ENCODE results near the gene BLOC1S4.

BLOC1S4 gene

DNA sequence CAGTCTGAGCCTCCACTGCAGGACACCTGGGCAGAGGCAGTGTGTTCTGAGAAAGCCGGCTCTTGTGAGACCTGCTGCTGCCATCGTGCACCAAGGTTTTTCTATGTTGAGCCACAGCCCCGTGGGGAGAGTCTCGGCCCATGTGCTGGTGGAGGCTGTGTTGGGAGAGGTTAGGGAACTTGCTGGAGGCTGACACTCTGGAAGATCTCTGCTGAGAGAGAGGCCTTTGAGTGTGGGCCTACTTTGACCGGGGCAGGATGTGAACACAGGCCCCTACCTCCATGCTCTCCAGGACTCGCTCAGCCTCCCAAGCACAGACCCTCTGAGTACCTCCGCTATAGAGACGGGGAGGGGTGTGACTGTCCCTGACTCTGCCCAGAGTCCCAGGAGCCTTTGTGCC lies 23.6 kb upstream of the BLOC1S4 start:
- DNase-seq (ENCODE audit: low read depth in 2 of 2): no peak

DNA sequence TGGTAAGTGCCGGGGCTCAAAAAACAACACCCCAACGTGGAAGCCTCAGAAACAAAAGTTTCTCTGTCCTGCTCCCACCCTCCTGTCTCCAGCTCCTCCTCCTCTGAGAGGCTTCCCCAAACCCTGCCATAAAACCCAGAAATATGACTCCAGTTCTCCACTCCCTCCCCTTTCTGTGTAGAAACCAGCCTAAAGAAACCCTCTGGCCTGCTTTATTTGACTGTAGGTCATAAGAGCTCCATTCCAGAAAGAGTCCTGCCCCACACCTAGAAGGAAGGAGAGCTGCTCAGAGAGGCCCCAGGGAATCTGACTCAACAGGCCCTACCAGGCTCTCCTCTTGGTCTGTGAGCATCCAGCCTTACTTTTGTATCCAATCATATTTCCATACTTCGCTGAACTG lies 23.2 kb upstream of the BLOC1S4 start:
- DNase-seq (ENCODE audit: low read depth in 2 of 2): no peak

DNA sequence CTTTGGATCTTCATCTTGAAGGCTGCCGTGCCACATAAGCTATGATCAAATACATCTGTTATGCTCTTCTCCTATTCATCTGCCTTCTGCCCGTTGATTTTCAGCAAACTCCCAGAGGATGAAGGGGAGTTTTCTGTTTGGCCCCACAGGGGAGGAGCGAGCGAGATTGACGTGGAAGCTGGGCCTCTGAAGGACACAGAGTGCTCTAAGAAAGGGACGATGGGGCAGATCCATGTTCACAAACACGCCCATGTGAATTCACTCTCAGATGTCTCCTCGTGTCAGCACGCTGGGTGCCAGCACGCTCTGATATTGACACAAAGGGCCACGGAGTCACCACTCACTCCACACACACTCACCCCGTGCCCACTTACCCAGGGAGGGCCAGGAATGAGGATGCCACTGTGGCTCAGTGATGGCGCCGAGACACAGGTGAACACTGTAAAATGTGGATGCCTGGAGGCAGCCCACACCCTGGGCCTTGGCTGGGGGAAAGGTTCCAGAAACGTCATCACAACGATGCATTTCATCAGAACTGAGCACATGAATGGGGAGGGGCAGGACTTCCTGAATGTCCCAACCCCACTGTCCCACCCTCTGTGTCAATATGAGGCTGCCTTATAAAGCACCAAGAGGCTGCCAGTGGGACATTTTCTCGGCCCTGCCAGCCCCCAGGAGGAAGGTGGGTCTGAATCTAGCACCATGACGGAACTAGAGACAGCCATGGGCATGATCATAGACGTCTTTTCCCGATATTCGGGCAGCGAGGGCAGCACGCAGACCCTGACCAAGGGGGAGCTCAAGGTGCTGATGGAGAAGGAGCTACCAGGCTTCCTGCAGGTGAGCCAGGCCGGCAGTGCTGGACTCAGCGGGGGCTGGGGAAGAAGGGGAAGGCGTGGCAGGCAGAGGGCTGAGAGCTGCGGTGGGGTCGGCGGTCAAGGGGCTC lies 22.5 kb upstream of the BLOC1S4 start, which contains the start of gene S100P:
S100P (plus strand) TSS at position 648 of the 946 bp plus-strand sequence; CDS start at position 703, 55 bp downstream.
- no peak for DNase-seq (ENCODE audit: low read depth in 2 of 2)

DNA sequence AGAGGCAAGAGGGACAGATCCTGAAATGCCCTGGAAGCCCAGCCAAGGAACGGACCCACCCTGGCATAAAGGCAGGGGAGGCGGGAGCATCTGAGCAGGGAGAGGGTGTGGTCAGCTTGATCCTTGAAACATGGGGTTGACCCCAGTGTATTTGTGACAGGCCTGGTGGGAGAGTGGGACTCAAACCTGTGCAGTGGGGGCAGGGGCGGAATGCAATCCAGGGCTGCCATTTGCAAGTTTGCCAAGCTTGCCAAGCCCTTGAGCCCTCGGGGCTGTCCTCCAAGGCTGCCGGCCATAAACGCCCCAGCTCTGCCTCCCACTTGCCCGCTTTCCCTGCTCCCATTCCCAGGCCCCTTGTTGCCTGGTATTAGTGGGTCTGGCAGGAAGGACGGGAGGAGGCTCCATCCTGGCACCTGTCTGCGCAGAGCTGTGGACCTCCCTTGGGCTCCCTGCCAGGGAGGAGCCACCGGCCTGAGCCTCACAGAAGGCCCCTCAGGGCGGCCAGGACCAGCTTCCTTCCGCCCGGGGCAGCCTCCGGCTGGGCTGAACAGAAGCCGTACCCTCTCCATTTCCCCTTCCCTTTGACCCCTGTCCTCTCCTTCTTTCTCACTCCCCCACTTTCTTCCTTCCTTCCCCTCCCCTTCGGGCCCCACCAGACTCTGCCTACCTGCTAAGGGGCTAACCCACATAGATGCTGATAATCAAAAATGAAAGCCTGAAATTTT lies 21.6 kb upstream of the BLOC1S4 start:
- DNase-seq (ENCODE audit: low read depth in 2 of 2): no peak

DNA sequence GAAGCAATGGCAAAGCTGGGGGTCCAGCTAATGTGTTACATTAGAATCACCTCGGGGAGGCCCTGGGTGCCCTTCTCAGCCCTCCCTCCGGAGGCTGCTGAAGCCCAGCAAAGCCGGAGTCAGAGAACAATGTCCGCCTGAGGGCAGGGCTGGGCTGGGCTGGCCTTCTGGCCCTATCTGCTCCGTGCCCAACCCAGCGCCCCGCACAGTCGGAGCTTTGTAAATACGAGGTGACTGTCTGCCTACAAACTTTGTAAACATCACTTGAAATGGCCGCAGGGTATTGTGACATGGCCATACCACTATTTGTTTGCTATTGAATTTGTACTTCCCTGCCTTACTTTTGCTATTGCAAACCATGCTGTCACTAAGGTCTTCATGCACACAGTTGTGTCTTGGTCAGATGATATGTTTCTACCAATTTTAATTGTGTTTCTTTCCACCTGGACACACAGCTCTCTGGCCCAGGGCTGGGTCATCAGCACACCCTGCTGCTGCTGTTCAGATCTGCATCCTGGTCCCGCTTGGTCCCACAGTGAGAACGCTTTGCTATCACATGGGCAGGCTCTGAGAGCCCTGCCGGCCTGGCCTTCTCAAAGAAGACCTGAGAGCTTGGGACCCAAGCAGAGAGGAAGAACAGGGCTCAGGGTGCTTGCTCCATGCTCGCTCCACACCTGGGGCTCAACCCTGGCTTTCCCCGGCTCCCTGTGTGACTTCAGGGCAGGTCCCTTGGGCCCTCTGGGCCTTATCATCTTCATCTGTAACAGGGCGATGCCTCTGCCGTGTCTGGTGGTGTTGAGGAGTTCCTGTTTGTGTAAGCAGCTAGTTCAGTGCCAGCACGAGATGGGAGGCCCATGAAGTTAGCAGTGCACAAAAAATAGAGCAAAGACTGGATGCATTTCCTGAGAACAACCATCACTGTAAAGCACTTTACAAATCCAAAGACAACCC lies 20.0 kb upstream of the BLOC1S4 start:
- no peak for DNase-seq (ENCODE audit: low read depth in 2 of 2)

DNA sequence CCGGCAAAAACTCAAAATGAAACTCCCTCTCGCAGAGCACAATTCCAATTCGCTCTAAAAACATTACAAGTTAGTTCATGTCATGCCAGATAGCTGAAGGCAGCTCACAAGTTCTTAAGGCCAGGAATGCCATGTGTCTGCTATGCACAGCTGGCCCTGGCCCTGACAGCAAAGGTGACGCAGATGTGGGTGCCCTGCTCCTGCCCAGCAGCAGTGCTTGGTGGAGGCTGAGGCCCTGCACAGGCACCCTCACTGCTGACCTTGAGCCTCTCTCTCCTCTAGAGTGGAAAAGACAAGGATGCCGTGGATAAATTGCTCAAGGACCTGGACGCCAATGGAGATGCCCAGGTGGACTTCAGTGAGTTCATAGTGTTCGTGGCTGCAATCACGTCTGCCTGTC lies 19.4 kb upstream of the BLOC1S4 start:
- DNase-seq (ENCODE audit: low read depth in 2 of 2): no peak

DNA sequence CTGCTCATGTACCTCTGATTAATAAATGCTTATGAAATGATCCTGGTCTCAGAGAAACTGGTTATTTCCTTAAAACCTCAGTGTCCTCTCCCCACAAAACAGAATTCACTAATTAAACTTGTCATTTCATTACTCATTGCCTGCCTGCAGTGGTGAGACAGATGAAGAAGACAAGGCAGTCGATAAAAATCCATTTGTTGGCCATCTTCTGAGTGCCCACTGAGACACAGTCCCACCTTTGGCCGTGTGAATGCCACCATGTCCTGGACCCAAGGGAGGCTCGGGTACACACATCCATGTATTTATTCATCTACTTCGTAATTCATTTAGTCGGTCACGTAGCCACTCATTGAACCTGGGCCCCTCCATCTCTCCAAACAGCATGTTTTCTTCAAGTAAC lies 18.8 kb upstream of the BLOC1S4 start:
- DNase-seq (ENCODE audit: low read depth in 2 of 2): no peak

DNA sequence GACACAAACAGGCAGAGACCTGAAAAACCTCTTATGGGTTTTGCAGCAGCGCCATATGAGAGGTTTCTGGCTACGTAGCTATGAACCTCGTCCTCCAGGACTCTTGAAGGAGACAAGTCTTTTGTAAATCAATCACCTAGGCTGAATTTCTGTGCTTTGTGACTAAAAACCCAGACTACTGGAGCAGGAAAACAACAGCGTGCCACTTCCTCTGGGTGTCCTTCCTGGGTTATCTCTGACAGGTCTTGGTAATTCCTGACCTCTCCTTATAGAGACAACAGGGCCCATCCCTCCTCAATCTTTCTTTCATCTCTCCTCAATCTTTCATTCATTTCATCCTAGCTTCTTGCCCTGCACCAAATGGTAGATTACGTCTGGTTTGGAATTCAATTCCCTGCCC lies 16.6 kb upstream of the BLOC1S4 start:
- no peak for DNase-seq (ENCODE audit: low read depth in 2 of 2)

DNA sequence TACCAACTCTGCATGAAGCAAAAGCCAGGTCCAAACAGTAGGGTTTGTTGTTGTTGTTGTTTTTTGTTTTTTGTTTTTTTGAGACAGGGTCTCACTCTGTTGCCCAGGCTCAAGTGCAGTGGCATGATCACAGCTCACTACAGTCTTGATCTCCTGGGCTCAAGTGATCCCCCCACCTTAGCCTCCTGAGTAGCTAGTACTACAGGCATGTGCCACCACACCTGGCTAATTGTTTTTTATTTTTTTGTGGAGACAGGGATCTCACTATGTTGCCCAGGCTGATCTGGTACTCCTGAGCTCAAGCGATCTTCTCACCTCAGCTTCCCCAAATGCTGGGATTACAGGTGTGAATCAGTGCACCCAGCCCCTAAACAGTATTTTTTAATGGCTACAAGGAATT lies 16.1 kb upstream of the BLOC1S4 start:
- no peak for DNase-seq (ENCODE audit: low read depth in 2 of 2)

DNA sequence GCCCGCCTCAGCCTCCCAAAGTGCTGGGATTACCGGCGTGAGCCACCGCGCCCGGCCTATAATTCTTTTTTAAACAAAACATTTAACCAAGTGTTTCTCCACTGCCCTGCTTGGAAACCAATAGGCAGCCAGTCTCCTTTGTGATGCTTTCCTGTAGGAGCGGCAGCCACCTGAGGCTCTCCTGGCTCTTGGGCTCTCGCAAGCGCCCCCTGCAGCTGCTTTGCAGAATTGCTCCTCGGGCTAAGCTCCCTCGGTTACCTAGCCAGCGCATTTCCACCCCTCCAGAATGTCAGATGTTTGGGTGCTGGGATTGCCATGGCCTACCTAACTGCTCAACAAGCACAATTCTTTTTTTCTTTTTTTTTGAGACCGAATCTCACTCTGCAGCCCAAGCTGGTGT lies 14.6 kb upstream of the BLOC1S4 start:
- DNase-seq (ENCODE audit: low read depth in 2 of 2): no peak

DNA sequence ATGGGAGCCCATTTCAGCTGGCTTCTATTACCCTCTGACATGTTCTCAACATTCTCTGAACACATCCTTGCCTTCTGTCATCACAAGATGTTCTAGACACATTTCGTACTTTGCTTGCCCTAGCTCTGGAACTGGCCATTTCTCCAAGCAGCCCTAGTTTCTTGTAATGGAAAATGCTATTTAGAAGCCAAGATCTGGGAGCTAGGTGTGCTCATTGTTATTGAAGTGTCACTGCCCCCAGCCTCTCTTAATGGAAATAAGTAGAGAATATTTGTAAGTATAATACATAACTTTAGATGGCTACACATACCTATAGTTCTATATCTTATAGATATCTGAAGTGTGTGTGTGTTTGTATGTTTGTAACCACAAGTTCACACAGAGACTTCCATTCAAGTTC lies 13.2 kb upstream of the BLOC1S4 start:
- DNase-seq (ENCODE audit: low read depth in 2 of 2): no peak

DNA sequence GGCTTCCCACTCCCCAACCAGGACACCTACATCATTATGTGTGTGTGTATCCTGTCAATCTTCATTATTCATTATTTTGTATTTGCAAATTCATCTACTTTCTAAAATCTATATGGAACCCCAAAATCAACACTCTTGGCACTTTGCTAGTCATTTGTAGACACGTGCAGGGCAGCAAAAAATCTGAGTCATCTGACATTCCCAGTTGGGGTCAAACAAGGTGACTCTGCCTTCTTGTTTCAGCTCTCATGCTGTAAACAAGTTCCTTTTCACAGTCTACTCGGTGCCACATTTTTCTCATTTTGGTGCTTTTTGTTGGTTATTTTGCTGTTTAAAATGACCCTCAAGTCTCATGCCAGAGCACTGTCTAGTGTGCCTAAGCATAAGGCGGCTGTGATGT lies 12.2 kb upstream of the BLOC1S4 start:
- no peak for DNase-seq (ENCODE audit: low read depth in 2 of 2)

DNA sequence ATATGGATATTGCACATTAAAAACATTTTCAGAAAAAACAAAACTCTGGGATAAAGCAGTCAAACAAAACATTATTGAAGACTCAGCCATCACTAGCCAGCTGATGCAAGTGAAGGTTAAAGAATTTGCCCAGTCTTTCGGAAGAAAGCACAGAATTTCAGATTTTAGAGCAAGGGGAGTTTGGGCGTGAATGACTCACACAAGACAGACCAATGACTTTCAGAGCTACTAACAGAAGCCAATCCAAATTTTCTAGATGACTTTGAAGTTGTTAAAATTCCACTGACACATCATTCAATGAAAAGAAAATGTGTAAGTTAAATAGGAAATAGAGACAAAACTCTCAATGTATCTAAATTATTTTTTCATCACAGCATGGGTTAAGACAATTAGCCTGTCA lies 10.3 kb upstream of the BLOC1S4 start:
- DNase-seq (ENCODE audit: low read depth in 2 of 2): no peak

DNA sequence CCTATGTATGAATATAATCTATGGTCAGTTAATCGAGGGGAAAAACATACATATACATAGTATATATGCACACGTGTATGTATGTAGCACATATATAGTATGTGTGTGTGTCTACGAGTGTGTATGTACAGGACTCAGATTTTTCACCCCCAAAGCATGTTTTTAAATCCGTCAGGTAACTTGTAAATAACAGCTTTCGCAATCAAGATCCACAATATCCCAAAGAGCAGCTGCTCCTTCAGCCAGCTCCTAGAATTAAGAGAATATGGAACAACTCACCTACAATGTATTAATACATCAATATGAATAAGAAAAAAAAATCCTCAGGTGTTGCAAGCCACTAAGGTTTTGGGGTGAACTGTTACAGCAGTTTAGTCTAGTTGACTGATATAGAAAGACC lies 9.8 kb upstream of the BLOC1S4 start:
- DNase-seq (ENCODE audit: low read depth in 2 of 2): no peak

DNA sequence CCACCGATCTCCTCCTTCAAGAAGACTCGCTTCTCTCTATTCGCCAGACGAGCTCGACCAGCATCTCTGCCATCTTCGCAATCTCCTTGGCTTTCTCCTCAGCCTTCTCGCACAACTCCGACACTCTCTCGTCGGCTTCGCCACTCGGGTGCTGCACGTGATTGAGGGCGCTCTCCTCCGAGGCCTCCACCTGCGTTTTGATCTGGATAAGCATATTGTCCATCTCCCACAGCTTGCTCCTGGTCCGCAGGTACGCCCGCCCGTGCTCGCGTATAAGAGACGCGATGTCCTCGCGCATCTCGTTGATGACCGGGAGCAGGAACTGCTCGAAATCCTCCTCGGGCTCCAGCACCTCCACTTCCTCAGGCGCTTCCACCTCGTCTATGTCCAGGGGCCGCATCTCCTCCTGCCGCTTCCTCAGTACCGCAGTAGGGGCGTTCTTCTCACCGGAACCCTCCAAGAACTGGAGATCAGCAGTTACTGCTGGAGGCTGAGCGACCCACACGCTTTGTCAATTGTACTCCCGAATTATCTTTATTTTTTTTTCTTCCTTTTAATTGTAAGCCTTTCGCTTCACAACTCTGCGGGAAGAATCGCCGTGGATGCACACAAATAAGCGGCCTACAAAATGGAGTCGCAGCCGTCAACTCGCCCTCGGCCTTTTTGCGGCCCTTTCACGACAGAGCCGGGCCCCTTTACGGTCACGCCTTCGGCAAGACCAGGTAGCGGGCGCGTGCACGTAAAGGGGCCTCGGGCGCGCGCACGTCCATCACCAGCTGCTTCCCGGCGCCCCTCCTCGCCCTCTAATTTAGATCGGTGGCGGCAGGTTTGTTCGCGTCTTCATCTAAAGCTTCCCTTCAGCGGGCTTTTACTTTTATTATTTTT lies 6.5 kb upstream of the BLOC1S4 start, which contains the start of gene MRFAP1L1:
MRFAP1L1 (minus strand) TSS at position 636 of the 885 bp plus-strand sequence; CDS start at position 400, 236 bp downstream.
- DNase-seq (ENCODE audit: low read depth in 2 of 2): peak; percentile 94 to 95

DNA sequence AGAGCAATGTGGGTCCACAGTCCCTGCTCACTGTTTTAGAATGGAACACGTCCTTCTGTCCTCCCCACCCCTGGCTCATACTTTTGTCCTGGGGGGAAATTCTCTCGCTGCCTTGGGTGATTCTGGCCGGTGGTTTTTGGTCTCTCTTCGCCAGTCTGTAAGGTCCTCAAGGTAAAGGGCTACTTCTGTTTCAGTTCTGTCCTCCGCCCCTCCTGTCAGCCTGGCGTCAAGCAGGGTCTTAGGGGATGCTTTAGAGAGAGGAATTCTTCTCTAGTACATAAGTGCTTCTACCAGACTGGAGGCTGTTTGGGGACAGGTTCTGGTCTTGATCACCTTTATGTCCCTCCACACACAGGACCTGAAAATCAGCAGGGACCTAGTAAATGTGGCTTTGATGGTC lies 5.7 kb upstream of the BLOC1S4 start:
- DNase-seq (ENCODE audit: low read depth in 2 of 2): no peak

DNA sequence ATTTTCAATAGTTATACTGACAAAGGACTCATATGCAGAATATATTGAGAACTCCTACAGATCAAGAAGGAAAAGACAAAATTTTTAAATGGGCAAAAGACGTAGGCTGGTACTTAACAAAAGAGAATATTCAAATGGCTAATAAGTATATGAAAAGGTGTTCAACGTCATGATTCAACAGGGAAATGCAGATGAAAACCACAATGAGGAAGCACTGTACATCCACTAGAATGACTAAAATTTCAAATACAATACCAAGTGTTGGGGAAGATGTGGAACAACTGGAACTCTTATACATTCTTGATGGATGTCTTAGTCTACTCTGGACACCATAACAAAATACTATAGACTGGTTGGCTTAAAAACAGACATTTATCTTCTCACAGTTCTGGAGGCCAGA lies 5.0 kb upstream of the BLOC1S4 start:
- no peak for DNase-seq (ENCODE audit: low read depth in 2 of 2)

DNA sequence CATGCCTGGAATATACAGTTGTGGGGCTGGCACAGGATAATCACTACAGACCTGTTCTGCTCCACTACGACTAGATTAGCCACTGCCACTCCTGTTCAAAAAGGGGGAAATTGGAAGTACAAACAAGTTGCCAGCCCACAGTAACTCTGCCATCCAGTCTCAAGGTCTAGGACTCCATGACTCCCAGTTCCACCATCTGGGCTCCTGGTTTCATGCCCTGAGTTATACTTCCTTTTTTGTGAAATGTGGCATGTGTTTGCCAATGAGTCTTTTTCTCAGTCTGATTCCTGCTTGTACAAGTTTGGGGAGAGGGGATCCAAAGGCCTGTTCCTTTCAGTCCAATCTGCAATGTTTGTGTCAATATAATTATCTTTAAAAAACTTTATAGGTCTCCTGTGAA lies 1.0 kb upstream of the BLOC1S4 start:
- no peak for DNase-seq (ENCODE audit: low read depth in 2 of 2)

DNA sequence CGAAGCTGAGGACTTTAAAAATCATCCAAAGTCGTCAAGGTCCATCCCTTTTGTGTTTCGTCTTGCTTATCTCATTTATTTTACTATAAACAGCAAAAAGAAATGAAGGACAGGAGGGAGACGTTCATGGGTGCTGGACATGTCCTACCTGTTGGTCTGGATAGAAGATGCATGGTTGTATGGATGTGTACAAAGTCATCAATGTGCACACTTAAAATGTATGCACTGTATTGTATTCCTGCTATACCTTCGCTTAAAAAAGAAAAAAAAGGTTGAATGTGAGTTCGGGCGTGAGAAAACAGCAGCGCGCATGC lies 313 bp upstream of the BLOC1S4 start:
- no peak for DNase-seq (ENCODE audit: low read depth in 2 of 2)

DNA sequence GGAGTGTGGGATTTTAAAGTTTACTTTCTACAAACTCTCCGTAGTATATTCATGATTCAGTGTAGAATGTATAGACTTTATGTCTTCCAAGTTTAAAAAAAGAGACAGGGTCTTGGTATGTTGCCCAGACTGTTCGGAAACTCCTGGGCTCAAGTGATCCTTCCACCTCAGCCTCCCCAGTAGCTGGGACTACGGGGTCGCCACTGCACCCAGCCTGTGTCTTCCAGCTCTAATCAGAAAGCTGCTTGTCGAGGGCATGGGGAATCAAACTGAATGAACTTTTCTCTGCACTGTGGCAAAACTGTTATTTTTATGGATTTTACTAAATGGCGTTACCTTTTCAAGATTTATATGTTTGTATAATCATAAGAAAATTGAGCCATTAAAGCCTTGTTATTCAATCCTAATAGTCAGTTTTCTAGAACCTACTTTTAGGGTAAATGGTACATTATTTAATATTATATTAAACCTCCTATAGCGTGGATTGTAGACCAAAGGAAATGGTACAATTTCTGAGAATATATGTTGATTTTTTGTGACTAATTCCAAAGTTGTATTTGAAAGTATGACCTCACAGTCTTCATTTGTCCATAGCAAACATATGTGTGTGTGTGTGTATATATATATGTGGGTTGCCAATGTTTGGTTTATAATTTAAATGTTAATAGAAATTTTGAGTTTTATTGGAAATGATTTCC lies 1.1 kb downstream of the BLOC1S4 start:
- DNase-seq (ENCODE audit: low read depth in 2 of 2): no peak
